Left ventricle myocardium inferior (tissue), 1 donor: ENCODE results near the gene AUTS2. TPM values are rescaled to one million over a fixed set of nuclear protein-coding genes. Genes with fewer than 3 reads are reported as not detected.

Source experiments
- DNase-seq: peaks from one replicate; pipeline ENCODE4 v3.0.0-alpha.2; 2020
- H3K27ac ChIP-seq: fragments of 200-600 bp; replicated peaks from 2 replicates; pipeline ENCODE4 v1.8.0; 2021
- H3K27me3 ChIP-seq: fragments of 200-600 bp; 2 replicates; pipeline ENCODE4 v1.8.0; 2021; ENCODE audit warnings: low read depth
- H3K36me3 ChIP-seq: fragments of 200-600 bp; 2 replicates; pipeline ENCODE4 v1.8.0; 2021
- H3K4me1 ChIP-seq: fragments of 200-600 bp; 2 replicates; pipeline ENCODE4 v1.8.0; 2021
- H3K4me3 ChIP-seq: fragments of 200-600 bp; 2 replicates; pipeline ENCODE4 v1.8.0; 2021; ENCODE audit warnings: mild to moderate bottlenecking, moderate library complexity
- H3K9me3 ChIP-seq: fragments of 200-600 bp; replicated peaks from 2 replicates; pipeline ENCODE4 v1.8.0; 2021
- intact Hi-C: fragments of 100-400 bp; cut with micrococcal nuclease; formaldehyde crosslinking; loops from one replicate; pipeline ENCODE4 v1.11.0; 2022
- total RNA-seq: library from RNA; stranded (reverse); fragmentation: NEBNext Ultra II Directional; extraction: Animal tissue kit (Norgen Biotek cat#: 25700); gene quantifications from one replicate; pipeline ENCODE4 v1.2.1, GENCODE V29; 2021
- TF ChIP-seq, protein P1 (sequence below): fragments of 200-600 bp; IDR thresholded peaks from 2 replicates; pipeline ENCODE4 v1.8.0; 2021; ENCODE audit warnings: antibody characterized with exemption, mild to moderate bottlenecking, borderline replicate concordance
- donor health status: DM: no; HTN: yes; CAD: no; lungs with severe emphysema.

The AUTS2 gene
- total RNA-seq, 1 donor from 2014 or later: 10.5 TPM

DNA sequence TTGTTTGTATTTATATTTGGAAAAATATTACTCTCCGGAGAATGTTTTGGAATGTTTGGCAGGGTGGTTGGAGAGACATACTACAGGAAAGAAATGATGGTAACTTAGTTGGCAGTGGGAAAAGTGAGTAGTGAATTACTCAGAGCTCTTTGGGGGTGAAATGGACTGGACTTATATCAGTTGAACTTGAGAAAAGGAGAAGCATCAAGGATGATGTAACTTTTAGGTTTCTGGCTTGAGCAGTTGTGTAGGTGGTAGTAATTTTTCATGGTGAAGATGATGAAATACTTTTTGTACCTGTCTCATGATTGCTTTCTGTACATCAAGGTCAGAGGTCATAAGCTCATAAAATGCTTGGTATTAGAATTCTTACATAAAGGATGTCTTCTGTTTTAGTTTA, 617.2 kb downstream of the AUTS2 start:
- TF ChIP-seq, protein P1, sequence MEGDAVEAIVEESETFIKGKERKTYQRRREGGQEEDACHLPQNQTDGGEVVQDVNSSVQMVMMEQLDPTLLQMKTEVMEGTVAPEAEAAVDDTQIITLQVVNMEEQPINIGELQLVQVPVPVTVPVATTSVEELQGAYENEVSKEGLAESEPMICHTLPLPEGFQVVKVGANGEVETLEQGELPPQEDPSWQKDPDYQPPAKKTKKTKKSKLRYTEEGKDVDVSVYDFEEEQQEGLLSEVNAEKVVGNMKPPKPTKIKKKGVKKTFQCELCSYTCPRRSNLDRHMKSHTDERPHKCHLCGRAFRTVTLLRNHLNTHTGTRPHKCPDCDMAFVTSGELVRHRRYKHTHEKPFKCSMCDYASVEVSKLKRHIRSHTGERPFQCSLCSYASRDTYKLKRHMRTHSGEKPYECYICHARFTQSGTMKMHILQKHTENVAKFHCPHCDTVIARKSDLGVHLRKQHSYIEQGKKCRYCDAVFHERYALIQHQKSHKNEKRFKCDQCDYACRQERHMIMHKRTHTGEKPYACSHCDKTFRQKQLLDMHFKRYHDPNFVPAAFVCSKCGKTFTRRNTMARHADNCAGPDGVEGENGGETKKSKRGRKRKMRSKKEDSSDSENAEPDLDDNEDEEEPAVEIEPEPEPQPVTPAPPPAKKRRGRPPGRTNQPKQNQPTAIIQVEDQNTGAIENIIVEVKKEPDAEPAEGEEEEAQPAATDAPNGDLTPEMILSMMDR: no peak
- H3K9me3 ChIP-seq: no peaks in the 10 kb centered on the region

DNA sequence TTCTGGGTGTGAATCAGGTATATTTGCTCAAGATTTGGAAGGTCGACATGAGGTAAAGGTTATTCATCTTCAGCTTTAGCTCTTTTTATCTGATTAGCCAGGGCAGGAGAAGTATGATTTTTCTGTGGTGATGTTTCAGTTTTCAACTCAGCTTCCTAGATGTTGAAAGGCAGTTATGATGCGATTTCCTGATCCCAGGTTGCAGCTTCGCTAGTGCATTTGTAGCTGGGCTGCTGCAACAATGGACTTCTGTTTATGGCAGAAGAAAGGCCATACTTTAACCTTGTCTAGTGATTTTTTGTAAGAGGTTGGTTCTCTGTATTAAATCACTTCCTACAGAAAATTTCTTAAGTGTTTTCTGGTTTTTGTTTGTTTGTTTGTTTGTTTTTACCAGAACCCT, 619.3 kb downstream of the AUTS2 start:
- Histone ChIP-seq H3K9me3 (no peaks in the 10 kb centered on the region), H3K4me1 (no peaks in the 10 kb centered on the region), H3K36me3 (no peaks in the 10 kb centered on the region), H3K27me3 (no peaks in the 10 kb centered on the region), H3K27ac (no peak overlapping the region), H3K4me3 (no peak overlapping the region)
- intact Hi-C loops: no loop called here
- no peak for DNase-seq
- TF ChIP-seq, protein P1: no peak

More for the DNA sequence above, 617.2 kb downstream of the AUTS2 start:
- Histone ChIP-seq H3K4me3 (no peak overlapping the region), H3K36me3 (no peaks in the 10 kb centered on the region), H3K27me3 (no peaks in the 10 kb centered on the region), H3K4me1 (no peaks in the 10 kb centered on the region), H3K27ac (no peak overlapping the region)
- intact Hi-C loops: no loop called here
- DNase-seq: no peak

DNA sequence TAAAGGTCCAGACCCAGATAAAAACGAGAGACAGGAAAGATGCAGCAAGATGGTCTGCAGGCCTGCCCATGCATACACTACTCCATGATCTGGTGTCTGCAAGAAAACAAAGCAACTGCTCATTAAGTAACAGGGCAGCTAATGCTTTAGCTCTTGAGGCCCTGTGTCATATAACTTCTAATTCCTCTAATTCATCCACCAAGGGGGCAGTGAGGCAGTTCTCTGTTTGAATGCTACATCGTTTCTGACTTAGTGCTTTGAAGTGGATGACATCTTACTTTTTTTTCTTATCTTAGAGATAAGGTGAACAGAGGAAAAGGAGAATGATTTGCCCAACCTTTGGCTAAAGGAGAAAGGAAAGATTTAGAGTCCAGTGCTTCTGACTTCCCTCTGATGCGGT, 619.7 kb downstream of the AUTS2 start:
- Histone ChIP-seq H3K4me3 (no peak overlapping the region), H3K27ac (no peak overlapping the region), H3K4me1 (no peaks in the 10 kb centered on the region), H3K27me3 (no peaks in the 10 kb centered on the region), H3K9me3 (no peaks in the 10 kb centered on the region), H3K36me3 (no peaks in the 10 kb centered on the region)
- TF ChIP-seq, protein P1: no peak
- DNase-seq: no peak
- intact Hi-C loops: no loop called here

DNA sequence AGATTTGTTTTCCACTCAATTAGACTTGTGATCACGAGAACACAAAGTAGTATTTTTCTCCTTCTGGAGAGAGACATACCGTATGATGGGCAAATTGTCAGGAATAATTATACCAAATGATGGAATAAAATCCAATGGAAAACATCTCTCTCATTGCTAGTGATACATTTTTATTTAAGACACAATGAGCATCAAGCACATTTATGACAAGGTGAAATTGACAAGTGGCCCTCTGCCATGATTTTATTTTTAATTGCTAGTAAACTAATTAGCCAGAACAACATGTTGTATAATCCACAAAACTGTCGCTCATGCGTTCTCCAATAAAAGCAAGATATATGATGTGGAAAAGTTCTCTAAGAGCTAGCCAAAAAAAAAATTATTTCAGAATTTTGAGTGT, 620.8 kb downstream of the AUTS2 start:
- no peaks in the 10 kb centered on the region for H3K27me3 ChIP-seq
- H3K27ac ChIP-seq: no peak overlapping the region
- TF ChIP-seq, protein P1: no peak
- intact Hi-C loops: no loop called here
- H3K4me1 ChIP-seq: no peaks in the 10 kb centered on the region
- DNase-seq: no peak
- H3K36me3 ChIP-seq: no peaks in the 10 kb centered on the region
- no peak overlapping the region for H3K4me3 ChIP-seq
- H3K9me3 ChIP-seq: no peaks in the 10 kb centered on the region

DNA sequence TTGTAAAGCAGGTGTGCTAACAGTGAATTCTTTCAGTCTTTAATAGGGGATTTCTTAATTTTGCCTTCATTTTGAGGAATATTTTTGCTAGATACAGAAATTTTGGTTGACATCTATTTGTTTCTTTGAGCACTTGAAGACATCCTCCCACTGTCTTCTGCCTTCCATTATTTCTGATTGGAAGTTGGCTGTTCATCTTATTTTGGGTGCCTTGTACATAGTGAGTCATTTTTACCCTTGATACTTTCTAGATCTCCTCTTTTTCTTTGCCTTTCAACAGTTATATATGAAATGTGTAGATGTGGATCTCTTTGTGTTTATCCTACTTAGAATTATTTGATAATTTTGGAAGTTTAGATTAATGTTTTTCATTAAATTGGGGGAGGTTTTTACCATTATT, 631.0 kb downstream of the AUTS2 start:
- H3K36me3 ChIP-seq: no peaks in the 10 kb centered on the region
- H3K4me3 ChIP-seq: no peak overlapping the region
- no peak overlapping the region for H3K27ac ChIP-seq
- peaks cover 30% of the 10 kb centered on the region for H3K9me3 ChIP-seq
- no peak for DNase-seq
- TF ChIP-seq, protein P1: no peak
- H3K27me3 ChIP-seq: no peaks in the 10 kb centered on the region
- intact Hi-C loops: no loop called here
- H3K4me1 ChIP-seq: no peaks in the 10 kb centered on the region

DNA sequence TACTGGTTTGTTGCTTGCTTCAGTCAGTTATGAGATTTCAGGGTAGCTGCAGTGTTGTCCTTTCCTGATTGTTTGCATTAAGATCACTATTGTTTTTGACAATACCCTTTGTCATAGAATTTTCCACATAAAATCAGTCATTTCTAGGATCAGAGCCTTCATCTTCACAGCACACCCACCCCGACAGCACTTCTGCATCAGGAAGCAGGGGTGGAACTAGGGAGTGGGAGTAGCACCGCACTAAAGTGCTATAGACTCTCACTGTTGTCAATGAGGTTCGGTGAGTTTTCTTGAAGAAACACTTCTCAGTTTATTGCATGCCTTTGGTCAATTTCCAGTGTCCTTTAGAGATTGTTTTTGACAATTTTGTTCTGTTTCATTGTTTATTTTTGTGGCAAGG, 632.5 kb downstream of the AUTS2 start:
- intact Hi-C loops: no loop called here
- H3K9me3 ChIP-seq: peaks cover 30% of the 10 kb centered on the region
- TF ChIP-seq, protein P1: no peak

More for the DNA sequence above, 632.5 kb downstream of the AUTS2 start:
- Histone ChIP-seq H3K4me1 (no peaks in the 10 kb centered on the region), H3K4me3 (no peak overlapping the region), H3K36me3 (no peaks in the 10 kb centered on the region), H3K27me3 (no peaks in the 10 kb centered on the region), H3K27ac (no peak overlapping the region)
- DNase-seq: no peak
